Astrocyte (in vitro differentiated cells and primary cell): Measurements from ENCODE around the gene AFF3. TPM values are rescaled to one million over a fixed set of nuclear protein-coding genes. Genes with fewer than 3 reads are reported as not detected.
"Not testable (repeated sequence)": the region's sequence is repeated elsewhere in the genome, so short reads cannot be mapped to it uniquely, and the experiment has no call there.

Source experiments
- DNase-seq: peaks from one replicate; pipeline ENCODE4 v3.0.0-alpha.2; 2010; ENCODE audit warnings: low read depth
- FAIRE-seq: peaks from 2 replicates; lab custom pipeline; 2011; peaks lifted over from hg19 to GRCh38; lab: Jason Lieb, UNC
- H2AFZ ChIP-seq: 2 replicates; pipeline ENCODE4 v1.6.0; 2012; ENCODE audit warnings: low read depth, low read length, inconsistent platforms
- H3K27ac ChIP-seq: 2 replicates; pipeline ENCODE4 v1.5.1; 2011; ENCODE audit warnings: low read depth, low read length, inconsistent platforms
- H3K27me3 ChIP-seq: 2 replicates; pipeline ENCODE4 v1.6.0; 2011; ENCODE audit warnings: low read length, inconsistent platforms; ENCODE audit not compliant: insufficient read depth
- H3K36me3 ChIP-seq: 2 replicates; pipeline ENCODE4 v1.5.1; 2011; ENCODE audit warnings: low read length, inconsistent platforms; ENCODE audit not compliant: insufficient read depth
- H3K4me1 ChIP-seq: 2 replicates; pipeline ENCODE4 v1.5.1; 2011; ENCODE audit warnings: low read length, inconsistent platforms; ENCODE audit not compliant: insufficient read depth
- H3K4me2 ChIP-seq: 2 replicates; pipeline ENCODE4 v1.6.0; 2012; ENCODE audit warnings: low read length, inconsistent platforms
- H3K4me3 ChIP-seq: 2 replicates; pipeline ENCODE4 v1.5.1; 2011; ENCODE audit warnings: low read depth, mild to moderate bottlenecking, low read length, inconsistent platforms; ENCODE audit not compliant: insufficient read depth
- H3K79me2 ChIP-seq: 2 replicates; pipeline ENCODE4 v1.6.0; 2012; ENCODE audit warnings: mild to moderate bottlenecking, low read length, inconsistent platforms; ENCODE audit not compliant: insufficient read depth
- H3K9ac ChIP-seq: 2 replicates; pipeline ENCODE4 v1.6.0; 2012; ENCODE audit warnings: mild to moderate bottlenecking, low read length, inconsistent platforms
- H3K9me3 ChIP-seq: 2 replicates; pipeline ENCODE4 v1.5.1; 2012; ENCODE audit warnings: low read depth, mild to moderate bottlenecking, low read length, inconsistent platforms; ENCODE audit not compliant: insufficient read depth
- H4K20me1 ChIP-seq: 2 replicates; pipeline ENCODE4 v1.6.0; 2012; ENCODE audit warnings: low read length, inconsistent platforms; ENCODE audit not compliant: insufficient read depth
- H3K27ac Mint-ChIP-seq: one replicate; pipeline ENCODE4 v1.8.0; 2021; ENCODE audit warnings: mild to moderate bottlenecking, mixed read lengths; ENCODE audit not compliant: unreplicated experiment
- H3K27me3 Mint-ChIP-seq: one replicate; pipeline ENCODE4 v1.8.0; 2021; ENCODE audit warnings: low read depth, mixed read lengths; ENCODE audit not compliant: unreplicated experiment
- H3K36me3 Mint-ChIP-seq: one replicate; pipeline ENCODE4 v1.8.0; 2021; ENCODE audit warnings: low read depth, mixed read lengths; ENCODE audit not compliant: unreplicated experiment
- H3K4me1 Mint-ChIP-seq: one replicate; pipeline ENCODE4 v1.8.0; 2021; ENCODE audit warnings: low read depth, mixed read lengths; ENCODE audit not compliant: unreplicated experiment
- H3K4me3 Mint-ChIP-seq: one replicate; pipeline ENCODE4 v1.8.0; 2021; ENCODE audit warnings: mild to moderate bottlenecking, moderate library complexity, mixed read lengths; ENCODE audit not compliant: unreplicated experiment
- H3K9me3 Mint-ChIP-seq: one replicate; pipeline ENCODE4 v1.8.0; 2021; ENCODE audit warnings: mild to moderate bottlenecking, mixed read lengths; ENCODE audit not compliant: unreplicated experiment
- EZH2 ChIP-seq: IDR thresholded peaks from 2 replicates; pipeline ENCODE4 v1.6.1; 2012; ENCODE audit warnings: mild to moderate bottlenecking, low read length, inconsistent platforms; ENCODE audit not compliant: insufficient read depth
- total RNA-seq: library from RNA; stranded (reverse); gene quantifications from 2 replicates; pipeline ENCODE4 v1.2.1, GENCODE V29; 2021
- TF ChIP-seq, protein P1 (sequence below): IDR thresholded peaks from 2 replicates; pipeline ENCODE4 v1.5.1; 2011; ENCODE audit warnings: low read depth, mild to moderate bottlenecking, inconsistent platforms, low read length, moderate library complexity; ENCODE audit not compliant: insufficient read depth

AFF3 gene
- total RNA-seq, 1 donor from 2014 or later, result 14.7 TPM

- Mint-ChIP-seq H3K27me3 (no peaks in the 10 kb centered on the region), H3K36me3 (peaks cover 4% of the 10 kb centered on the region), H3K9me3 (peaks cover 2% of the 10 kb centered on the region), H3K4me3 (no peak overlapping the region), H3K4me1 (no peaks in the 10 kb centered on the region), H3K27ac (no peak overlapping the region)
- Histone ChIP-seq H3K79me2 (no peaks in the 10 kb centered on the region), H2AFZ (no peak overlapping the region), H3K9me3 (no peaks in the 10 kb centered on the region), H3K4me1 (no peaks in the 10 kb centered on the region), H3K36me3 (no peaks in the 10 kb centered on the region), H3K4me2 (no peak overlapping the region), H4K20me1 (no peaks in the 10 kb centered on the region), H3K27ac (no peak overlapping the region), H3K4me3 (no peak overlapping the region), H3K9ac (no peak overlapping the region), H3K27me3 (no peaks in the 10 kb centered on the region)
- TF ChIP-seq EZH2, result no peak
- TF ChIP-seq, protein P1, sequence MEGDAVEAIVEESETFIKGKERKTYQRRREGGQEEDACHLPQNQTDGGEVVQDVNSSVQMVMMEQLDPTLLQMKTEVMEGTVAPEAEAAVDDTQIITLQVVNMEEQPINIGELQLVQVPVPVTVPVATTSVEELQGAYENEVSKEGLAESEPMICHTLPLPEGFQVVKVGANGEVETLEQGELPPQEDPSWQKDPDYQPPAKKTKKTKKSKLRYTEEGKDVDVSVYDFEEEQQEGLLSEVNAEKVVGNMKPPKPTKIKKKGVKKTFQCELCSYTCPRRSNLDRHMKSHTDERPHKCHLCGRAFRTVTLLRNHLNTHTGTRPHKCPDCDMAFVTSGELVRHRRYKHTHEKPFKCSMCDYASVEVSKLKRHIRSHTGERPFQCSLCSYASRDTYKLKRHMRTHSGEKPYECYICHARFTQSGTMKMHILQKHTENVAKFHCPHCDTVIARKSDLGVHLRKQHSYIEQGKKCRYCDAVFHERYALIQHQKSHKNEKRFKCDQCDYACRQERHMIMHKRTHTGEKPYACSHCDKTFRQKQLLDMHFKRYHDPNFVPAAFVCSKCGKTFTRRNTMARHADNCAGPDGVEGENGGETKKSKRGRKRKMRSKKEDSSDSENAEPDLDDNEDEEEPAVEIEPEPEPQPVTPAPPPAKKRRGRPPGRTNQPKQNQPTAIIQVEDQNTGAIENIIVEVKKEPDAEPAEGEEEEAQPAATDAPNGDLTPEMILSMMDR, result no peak
- FAIRE-seq, result no peak
- DNase-seq, result no peak
These were observed 192.9 kb downstream of the AFF3 start for GRCh38 chr2:99949530-99949929.

GRCh38 chr2:99948010-99948409, 194.4 kb downstream of the AFF3 start:
- Histone ChIP-seq H3K79me2 (no peaks in the 10 kb centered on the region), H3K4me1 (no peaks in the 10 kb centered on the region), H3K4me3 (no peak overlapping the region), H3K9ac (no peak overlapping the region), H3K27ac (no peak overlapping the region), H3K4me2 (no peak overlapping the region), H4K20me1 (no peaks in the 10 kb centered on the region), H2AFZ (no peak overlapping the region), H3K27me3 (no peaks in the 10 kb centered on the region), H3K9me3 (no peaks in the 10 kb centered on the region), H3K36me3 (no peaks in the 10 kb centered on the region)
- no peaks in the 10 kb centered on the region for H3K9me3 Mint-ChIP-seq
- no peak overlapping the region for H3K27ac Mint-ChIP-seq
- FAIRE-seq (no peak), DNase-seq (no peak)
- no peak overlapping the region for H3K4me3 Mint-ChIP-seq
- no peaks in the 10 kb centered on the region for H3K27me3 Mint-ChIP-seq
- H3K4me1 Mint-ChIP-seq, result no peaks in the 10 kb centered on the region
- TF ChIP-seq, protein P1, result no peak
- TF ChIP-seq EZH2, result no peak
- H3K36me3 Mint-ChIP-seq, result peaks cover 5% of the 10 kb centered on the region

GRCh38 chr2:99947366-99947765, 195.0 kb downstream of the AFF3 start:
- DNase-seq, H3K9me3 ChIP-seq, H4K20me1 ChIP-seq, H3K4me3 Mint-ChIP-seq, H3K79me2 ChIP-seq, H3K4me2 ChIP-seq, FAIRE-seq, H3K27me3 Mint-ChIP-seq, H3K9ac ChIP-seq, H3K36me3 Mint-ChIP-seq, H3K27ac Mint-ChIP-seq, H3K36me3 ChIP-seq, H2AFZ ChIP-seq, H3K4me3 ChIP-seq, H3K27me3 ChIP-seq, H3K9me3 Mint-ChIP-seq, H3K4me1 ChIP-seq, H3K27ac ChIP-seq, H3K4me1 Mint-ChIP-seq: not testable (repeated sequence)
